ENCODE data around the gene SLC10A7.

GRCh38 chr4:146442801-146443200 is 78.9 kb downstream of the SLC10A7 start:
- TF ChIP-seq CTCF (IDR thresholded peaks at IDR 0.05) = no peak
- TF ChIP-seq EP300 (IDR thresholded peaks at IDR 0.05) = no peak
